IMR-90 (cell line): ENCODE measurements around the gene LDB2. TPM values are rescaled to one million over a fixed set of nuclear protein-coding genes. Genes with fewer than 3 reads are reported as not detected.
A peak's percentile ranks its signal among the peaks of the same experiment; 100 is the strongest.

Experiments used
- ATAC-seq: fragments of 200-7000 bp; cut with Tn5 transposase; 2 replicates; pipeline ENCODE4 v1.9.1; 2020; ENCODE audit warnings: low read depth, mild to moderate bottlenecking, moderate library complexity
- BruUV-seq: library from RNA; stranded (reverse); fragments of 400-500 nt; replicated peaks from 2 replicates; lab custom pipeline; 2021; lab: Mats Ljungman, UMichigan
- CTCF ChIA-PET: fragments of 300-600 bp; formaldehyde crosslinking; extraction: SDS; loops from one replicate; lab custom pipeline; 2021; ENCODE audit warnings: antibody characterized with exemption; lab: Yijun Ruan, JAX
- POLR2A ChIA-PET: fragments of 300-600 bp; sonication (Branson Sonifier 250); formaldehyde crosslinking; loops from one replicate; lab custom pipeline; 2022; ENCODE audit warnings: antibody characterized with exemption; ENCODE audit not compliant: unreplicated experiment; lab: Charles Lee
- DNase-seq: peaks from one replicate; pipeline ENCODE4 v3.0.0; 2013
- H2AFZ ChIP-seq: replicated peaks from 2 replicates; pipeline ENCODE3; 2013; ENCODE audit warnings: low read length, mild to moderate bottlenecking; ENCODE audit not compliant: poor library complexity
- H2AK5ac ChIP-seq: 2 replicates; pipeline ENCODE4 v1.6.1; 2013; ENCODE audit warnings: low read depth, low read length, inconsistent platforms
- H2AK9ac ChIP-seq: replicated peaks from 2 replicates; pipeline ENCODE3; 2013; ENCODE audit warnings: mild to moderate bottlenecking, low read depth, low read length, moderate library complexity; ENCODE audit not compliant: poor library complexity
- H2BK120ac ChIP-seq: 2 replicates; pipeline ENCODE4 v1.6.1; 2013; ENCODE audit warnings: low read depth, low read length, inconsistent platforms
- H2BK15ac ChIP-seq: 3 replicates; pipeline ENCODE4 v1.6.1; 2013; ENCODE audit warnings: low read depth, low read length, inconsistent platforms
- H2BK20ac ChIP-seq: 2 replicates; pipeline ENCODE4 v1.6.1; 2013; ENCODE audit warnings: low read depth, mild to moderate bottlenecking, inconsistent platforms, low read length, moderate library complexity
- H2BK5ac ChIP-seq: 2 replicates; pipeline ENCODE4 v1.6.1; 2013; ENCODE audit warnings: mild to moderate bottlenecking, low read depth, low read length, inconsistent platforms; ENCODE audit not compliant: poor library complexity, severe bottlenecking
- H3K14ac ChIP-seq: replicated peaks from 2 replicates; pipeline ENCODE4 v1.6.1; 2013; ENCODE audit warnings: low read depth, low read length, inconsistent platforms
- H3K18ac ChIP-seq: 2 replicates; pipeline ENCODE4 v1.6.1; 2013; ENCODE audit warnings: low read depth, low read length, control low read depth
- H3K23ac ChIP-seq: 2 replicates; pipeline ENCODE4 v1.6.1; 2013; ENCODE audit warnings: low read depth, low read length, inconsistent platforms
- H3K27ac ChIP-seq: 2 replicates; pipeline ENCODE4 v1.5.1; 2013; ENCODE audit warnings: mild to moderate bottlenecking, control low read depth, low read length; ENCODE audit not compliant: insufficient read depth
- H3K27me3 ChIP-seq: 2 replicates; pipeline ENCODE4 v1.6.1; 2013; ENCODE audit warnings: low read length; ENCODE audit not compliant: control insufficient read depth, insufficient read depth
- H3K36me3 ChIP-seq: 2 replicates; pipeline ENCODE4 v1.6.1; 2013; ENCODE audit warnings: low read length, mixed read lengths; ENCODE audit not compliant: control insufficient read depth, insufficient read depth
- H3K4ac ChIP-seq: 2 replicates; pipeline ENCODE4 v1.6.1; 2013; ENCODE audit warnings: low read depth, low read length, inconsistent platforms
- H3K4me1 ChIP-seq: 2 replicates; pipeline ENCODE4 v1.6.1; 2013; ENCODE audit warnings: low read length, mixed read lengths; ENCODE audit not compliant: control insufficient read depth, insufficient read depth
- H3K4me2 ChIP-seq: 2 replicates; pipeline ENCODE4 v1.6.1; 2013; ENCODE audit warnings: low read depth, mild to moderate bottlenecking, control low read depth, low read length, moderate library complexity
- H3K4me3 ChIP-seq: 2 replicates; pipeline ENCODE4 v1.5.1; 2013; ENCODE audit warnings: low read depth, mild to moderate bottlenecking, control low read depth, low read length, moderate library complexity; ENCODE audit not compliant: insufficient read depth
- H3K56ac ChIP-seq: 2 replicates; pipeline ENCODE4 v1.6.1; 2013; ENCODE audit warnings: low read length, inconsistent platforms; ENCODE audit not compliant: insufficient read depth; ENCODE audit errors: extremely low read depth
- H3K79me1 ChIP-seq, 2 experiments: 2 replicates each; pipeline ENCODE4 v1.6.1; 2013; ENCODE audit warnings: low read length in 2 of 2, inconsistent platforms in 1 of 2, low read depth in 1 of 2
- H3K9ac ChIP-seq: 2 replicates; pipeline ENCODE4 v1.6.1; 2013; ENCODE audit warnings: low read depth, low read length, control low read depth
- H3K9me1 ChIP-seq: 2 replicates; pipeline ENCODE4 v1.6.1; 2013; ENCODE audit warnings: low read length, inconsistent platforms; ENCODE audit not compliant: insufficient read depth
- H3K9me3 ChIP-seq: 2 replicates; pipeline ENCODE4 v1.6.1; 2013; ENCODE audit warnings: low read length; ENCODE audit not compliant: control insufficient read depth, insufficient read depth
- H4K20me1 ChIP-seq: 2 replicates; pipeline ENCODE4 v1.6.1; 2013; ENCODE audit warnings: low read length, inconsistent platforms; ENCODE audit not compliant: insufficient read depth
- H4K5ac ChIP-seq: 2 replicates; pipeline ENCODE4 v1.6.1; 2013; ENCODE audit warnings: mild to moderate bottlenecking, low read depth, low read length, control low read depth
- H4K8ac ChIP-seq, 2 experiments: 2 replicates each; pipeline ENCODE4 v1.6.1; 2013; ENCODE audit warnings: low read depth in 2 of 2, low read length in 2 of 2, control low read depth in 1 of 2, inconsistent platforms in 1 of 2
- H4K91ac ChIP-seq: 2 replicates; pipeline ENCODE4 v1.6.1; 2013; ENCODE audit warnings: low read depth, low read length, inconsistent platforms; ENCODE audit not compliant: insufficient read depth
- BHLHE40 ChIP-seq: fragments of 150-350 bp; IDR thresholded peaks from 2 replicates; pipeline ENCODE4 v1.6.1; 2016; ENCODE audit warnings: mild to moderate bottlenecking, low read depth, low read length
- CEBPB ChIP-seq: IDR thresholded peaks from 2 replicates; pipeline ENCODE4 v1.6.1; 2012; ENCODE audit warnings: low read depth, low read length, improper control_type of control experiment
- CHD1 ChIP-seq: IDR thresholded peaks from 2 replicates; pipeline ENCODE4 v1.6.1; 2012; ENCODE audit warnings: low read depth, low read length, improper control_type of control experiment
- CTCF ChIP-seq: conservative IDR thresholded peaks from 2 replicates; pipeline ENCODE4 v1.5.1; 2012; ENCODE audit warnings: mild to moderate bottlenecking, low read depth, low read length, improper control_type of control experiment
- FOS ChIP-seq: fragments of 150-350 bp; IDR thresholded peaks from 2 replicates; pipeline ENCODE4 v1.6.1; 2016; ENCODE audit warnings: low read depth, low read length
- MAZ ChIP-seq: IDR thresholded peaks from 2 replicates; pipeline ENCODE4 v1.6.1; 2012; ENCODE audit warnings: low read depth, mild to moderate bottlenecking, low read length, improper control_type of control experiment, moderate library complexity, borderline replicate concordance
- MXI1 ChIP-seq: IDR thresholded peaks from 2 replicates; pipeline ENCODE4 v1.6.1; 2012; ENCODE audit warnings: low read depth, mild to moderate bottlenecking, low read length, moderate library complexity, borderline replicate concordance
- NFE2L2 ChIP-seq: fragments of 150-350 bp; IDR thresholded peaks from 2 replicates; pipeline ENCODE4 v1.6.1; 2016; ENCODE audit warnings: low read depth, mild to moderate bottlenecking, low read length
- POLR2A ChIP-seq: IDR thresholded peaks from 2 replicates; pipeline ENCODE4 v1.6.1; 2012; ENCODE audit warnings: mild to moderate bottlenecking, low read depth, low read length
- RAD21 ChIP-seq: IDR thresholded peaks from 2 replicates; pipeline ENCODE4 v1.6.1; 2012; ENCODE audit warnings: low read length, improper control_type of control experiment
- RCOR1 ChIP-seq: IDR thresholded peaks from 2 replicates; pipeline ENCODE4 v1.6.1; 2012; ENCODE audit warnings: mild to moderate bottlenecking, low read length, improper control_type of control experiment; ENCODE audit not compliant: insufficient replicate concordance
- RFX5 ChIP-seq: IDR thresholded peaks from 2 replicates; pipeline ENCODE4 v1.8.0; 2012; ENCODE audit warnings: low read depth, mild to moderate bottlenecking, low read length, moderate library complexity
- SMC3 ChIP-seq: fragments of 150-350 bp; IDR thresholded peaks from 2 replicates; pipeline ENCODE4 v1.6.1; 2016; ENCODE audit warnings: low read depth, mild to moderate bottlenecking, antibody characterized with exemption, low read length, moderate library complexity
- WGBS, 2 experiments: methylation state at CpG; one replicate each; pipeline versions ENCODE4 v1.1.5 to v1.1.7; 2013; ENCODE audit warnings: missing lambda C conversion rate in 2 of 2; ENCODE audit not compliant: insufficient read length in 1 of 2; ENCODE audit errors: extremely low coverage in 2 of 2; 5-methylcytosine and 5-hydroxymethylcytosine counted together
- dilution Hi-C: fragments of 300-500 bp; cut with HindIII; formaldehyde crosslinking; loops from one replicate; pipeline ENCODE4 v1.14.3; 2018; ENCODE audit warnings: low sequenced_read_pairs; ENCODE audit not compliant: unreplicated experiment
- in situ Hi-C: fragments of 300-500 bp; cut with MboI; formaldehyde crosslinking; loops from 3 replicates; pipeline ENCODE4 v1.14.3; 2019; ENCODE audit warnings: low sequenced_read_pairs, inconsistent platforms, mixed read lengths
- intact Hi-C: fragments of 100-400 bp; cut with micrococcal nuclease; formaldehyde crosslinking; loops from 2 replicates; pipeline ENCODE4 v1.10.0; 2022
- polyA plus RNA-seq, 3 experiments: library from polyadenylated mRNA; depleted of rRNA; stranded (reverse); fragments of >200 nt; gene quantifications; 2 replicates each; pipeline ENCODE4 v1.2.3, GENCODE V29; 2012; ENCODE audit warnings: low replicate concordance in 1 of 3
- total RNA-seq: library from RNA; depleted of rRNA; stranded (reverse); fragments of >200 nt; gene quantifications from 2 replicates; pipeline ENCODE4 v1.2.3, GENCODE V29; 2012

Gene LDB2
- total and polyA plus RNA-seq, 2 of the 4 experiments (the other 2 are of a cell fraction): 67.9 to 116 TPM

- ATAC-seq: no peak
- intact Hi-C loops: no loop called here
- Histone ChIP-seq H3K27me3 (no peaks in the 10 kb centered on the region), H2BK5ac (no peak overlapping the region), H3K18ac (peak overlapping the region; percentile 38; the same call in 1 of the 2 replicates), H3K9me1 (peaks cover 13% of the 10 kb centered on the region), H2AK9ac (peak overlapping the region; percentile 18), H4K5ac (peak overlapping the region; percentile 64; the same call in 1 of the 2 replicates), H4K8ac (peak overlapping the region in 1 of 2 experiments; percentile 25; a peak in 1 of 4 replicates), H2BK120ac (peak overlapping the region; percentile 81), H4K20me1 (peaks cover 3% of the 10 kb centered on the region; the same call in 1 of the 2 replicates), H3K27ac (no peak overlapping the region), H2BK15ac (no peak overlapping the region; the same call in 2 of the 3 replicates), H3K56ac (no peak overlapping the region), H2BK20ac (0 out of 2 replicates have a peak overlapping the region, but pooled peaks have one; percentile 0), H4K91ac (peak overlapping the region; percentile 31), H3K4me1 (peaks cover 20% of the 10 kb centered on the region), H2AFZ (no peak overlapping the region), H3K14ac (0 out of 2 replicates have a peak overlapping the region, but pooled peaks have one; percentile 5), H3K4me3 (no peak overlapping the region), H3K23ac (no peak overlapping the region), H3K36me3 (no peaks in the 10 kb centered on the region), H3K9me3 (no peaks in the 10 kb centered on the region), H3K4ac (peak overlapping the region; percentile 42), H3K4me2 (no peak overlapping the region), H3K9ac (no peak overlapping the region), H2AK5ac (no peak overlapping the region), H3K79me1 (peaks cover 0 to 12% of the 10 kb centered on the region in 2 experiments; a peak in 2 of 4 replicates)
- dilution Hi-C loops: no loop called here
- ChIA-PET CTCF (no interaction called here), POLR2A (interaction anchor here (0.6 kb wide), 1 partner anchor 79 kb away, joined by 13 read pairs; no protein-coding TSS in a partner anchor)
- TF ChIP-seq RCOR1 (no peak), CHD1 (no peak), MAZ (no peak), BHLHE40 (no peak), RAD21 (no peak), SMC3 (no peak), CTCF (no peak), RFX5 (no peak), CEBPB (no peak), MXI1 (no peak), POLR2A (no peak), NFE2L2 (no peak), FOS (no peak)
- DNase-seq: no peak
- in situ Hi-C loops: no loop called here
- WGBS, 2 experiments: 50% methylated on average over 2 of the region's 12 CpGs; no CpG with 5 or more reads in 1 of the 2 experiments
- BruUV-seq: no TSS peak
Measured at GRCh38 chr4:16665942-16666551, 232.4 kb downstream of the LDB2 start.
